GM21529 (cell line): ENCODE results near the gene NFATC2IP.
"Not testable (repeated sequence)": the region's sequence is repeated elsewhere in the genome, so short reads cannot be mapped to it uniquely, and the experiment has no call there.

Experiments
- ATAC-seq: cut with Tn5 transposase; IDR thresholded peaks from one replicate; pipeline ENCODE4 v1.9.1; 2021; ENCODE audit not compliant: unreplicated experiment

The NFATC2IP gene

DNA sequence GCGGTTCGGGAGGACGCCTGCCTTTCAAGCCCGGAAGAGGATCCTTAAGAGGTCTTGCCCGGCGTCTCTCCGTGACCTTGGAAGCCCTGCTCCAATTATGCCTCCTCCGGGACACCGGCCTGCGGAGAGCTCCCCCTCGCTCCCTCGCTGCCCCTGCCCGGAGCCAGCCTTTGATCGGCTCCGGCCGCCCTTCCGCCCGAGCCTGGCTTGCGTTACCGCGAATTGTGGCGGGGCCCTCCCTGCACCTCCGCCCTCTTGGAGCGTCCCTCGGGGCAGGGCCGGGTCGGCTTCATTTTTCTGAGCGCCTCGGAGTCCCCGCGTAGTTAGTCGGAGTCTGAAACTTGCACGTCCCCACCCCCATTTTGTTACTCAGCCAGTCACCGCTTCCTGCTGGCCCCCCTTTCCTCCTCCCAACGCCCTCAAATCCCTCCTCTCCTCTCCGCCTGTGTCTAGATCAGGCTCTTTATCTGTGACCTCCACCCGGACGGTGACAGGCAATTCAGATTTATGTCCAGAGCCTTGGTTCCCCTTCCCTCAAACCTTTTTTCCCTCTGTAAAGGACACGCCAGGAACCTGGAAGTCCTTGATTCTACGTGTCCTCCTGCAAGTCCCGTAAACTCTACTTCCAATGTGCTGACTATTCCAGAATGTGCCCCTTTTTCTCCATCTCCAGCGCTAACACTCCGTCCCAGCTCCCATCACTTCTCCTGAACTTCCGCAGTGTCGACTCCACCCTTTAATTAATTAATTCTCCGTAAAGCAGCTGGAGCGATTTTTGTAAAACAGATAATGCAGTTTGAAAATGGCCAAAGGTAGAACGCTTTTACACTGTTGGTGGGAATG lies 25.1 kb upstream of the NFATC2IP start:
- ATAC-seq = peak; percentile 30

DNA sequence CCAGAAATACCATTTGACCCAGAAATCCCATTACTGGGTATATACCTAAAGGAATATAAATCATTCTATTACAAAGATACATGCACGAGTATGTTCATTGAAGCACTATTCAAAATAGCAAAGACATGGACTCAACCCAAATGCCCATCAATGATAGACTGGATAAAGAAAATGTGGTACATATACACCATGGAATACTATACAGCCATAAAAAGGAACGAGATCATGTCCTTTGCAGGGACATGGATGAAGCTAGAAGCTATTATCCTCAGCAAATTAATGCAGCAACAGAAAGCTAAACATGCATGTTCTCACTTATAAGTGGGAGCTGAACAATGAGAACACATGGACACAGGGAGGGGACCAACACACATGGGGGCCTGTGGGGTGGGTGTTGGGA lies 24.5 kb upstream of the NFATC2IP start:
- ATAC-seq = not testable (repeated sequence)

DNA sequence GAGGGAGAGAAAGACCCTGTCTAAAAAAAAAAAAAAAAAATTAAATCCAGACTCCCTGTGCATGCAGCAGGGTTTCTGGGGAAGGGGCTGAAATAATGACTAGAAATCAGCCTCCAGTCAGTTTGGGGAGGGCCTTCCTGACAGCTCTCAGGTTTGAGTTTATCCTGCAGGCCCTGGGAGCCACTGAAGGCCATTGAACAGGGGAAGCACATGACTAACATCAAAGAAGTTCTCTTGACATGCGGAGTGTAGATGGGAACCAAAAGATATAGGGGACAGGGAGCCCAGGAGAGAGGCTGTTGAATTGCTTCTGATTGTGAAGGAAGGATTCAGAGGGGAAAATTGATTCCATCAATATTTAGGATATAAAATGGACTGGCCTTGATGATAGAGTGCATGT lies 22.9 kb upstream of the NFATC2IP start:
- ATAC-seq = no peak

DNA sequence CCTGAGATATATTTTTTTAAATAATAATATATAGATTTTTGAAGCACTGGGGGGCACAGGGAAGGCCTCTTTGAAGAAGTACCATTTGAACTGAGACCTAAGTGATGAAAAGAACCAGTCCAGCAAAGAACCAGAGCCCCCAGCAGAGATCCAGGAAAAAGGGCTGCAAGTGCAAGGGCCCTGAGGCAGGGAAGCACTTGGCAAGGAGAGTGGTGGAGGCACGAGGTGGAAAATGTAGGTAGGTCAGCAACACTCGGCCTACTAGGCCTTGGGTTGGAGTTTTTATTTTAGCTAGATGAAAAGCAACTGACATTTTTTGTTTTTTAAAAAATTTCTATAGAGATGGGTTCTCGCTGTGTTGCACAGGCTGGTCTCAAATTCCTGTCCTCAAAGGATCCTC lies 20.5 kb upstream of the NFATC2IP start:
- ATAC-seq = no peak

DNA sequence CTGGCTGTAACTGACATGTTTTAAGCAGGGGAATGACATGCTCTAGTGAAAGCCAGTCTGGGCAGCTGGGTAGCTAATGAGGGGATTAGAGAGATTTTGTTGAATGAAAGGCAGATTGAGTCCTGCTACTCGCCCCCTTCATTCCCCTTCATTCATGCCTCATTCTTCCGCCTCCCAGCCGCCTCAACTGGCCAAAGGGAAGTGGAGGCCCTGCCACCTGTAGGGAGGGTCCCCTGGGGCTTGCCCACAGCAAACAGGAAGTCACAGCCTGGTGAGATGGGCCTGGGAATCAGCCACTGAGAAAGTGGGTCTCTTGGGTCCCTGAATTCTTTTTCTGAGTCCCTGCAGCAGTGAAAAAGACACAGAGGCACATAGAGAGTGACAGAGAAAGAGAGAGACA lies 20.1 kb upstream of the NFATC2IP start:
- no peak for ATAC-seq

DNA sequence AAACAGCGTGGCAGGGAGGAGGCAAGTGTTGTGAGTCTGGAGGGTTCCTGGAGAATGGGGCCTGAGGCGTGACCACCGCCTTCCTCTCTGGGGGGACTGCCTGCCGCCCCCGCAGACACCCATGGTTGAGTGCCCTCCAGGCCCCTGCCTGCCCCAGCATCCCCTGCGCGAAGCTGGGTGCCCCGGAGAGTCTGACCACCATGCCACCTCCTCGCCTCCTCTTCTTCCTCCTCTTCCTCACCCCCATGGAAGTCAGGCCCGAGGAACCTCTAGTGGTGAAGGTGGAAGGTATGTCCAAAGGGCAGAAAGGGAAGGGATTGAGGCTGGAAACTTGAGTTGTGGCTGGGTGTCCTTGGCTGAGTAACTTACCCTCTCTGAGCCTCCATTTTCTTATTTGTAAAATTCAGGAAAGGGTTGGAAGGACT lies 18.9 kb upstream of the NFATC2IP start, which contains the start of gene CD19:
Gene CD19, plus strand, starts transcription at position 171 of the 425 bp plus-strand sequence. Its CDS starts 30 bp downstream, at position 201.
- ATAC-seq = no peak

DNA sequence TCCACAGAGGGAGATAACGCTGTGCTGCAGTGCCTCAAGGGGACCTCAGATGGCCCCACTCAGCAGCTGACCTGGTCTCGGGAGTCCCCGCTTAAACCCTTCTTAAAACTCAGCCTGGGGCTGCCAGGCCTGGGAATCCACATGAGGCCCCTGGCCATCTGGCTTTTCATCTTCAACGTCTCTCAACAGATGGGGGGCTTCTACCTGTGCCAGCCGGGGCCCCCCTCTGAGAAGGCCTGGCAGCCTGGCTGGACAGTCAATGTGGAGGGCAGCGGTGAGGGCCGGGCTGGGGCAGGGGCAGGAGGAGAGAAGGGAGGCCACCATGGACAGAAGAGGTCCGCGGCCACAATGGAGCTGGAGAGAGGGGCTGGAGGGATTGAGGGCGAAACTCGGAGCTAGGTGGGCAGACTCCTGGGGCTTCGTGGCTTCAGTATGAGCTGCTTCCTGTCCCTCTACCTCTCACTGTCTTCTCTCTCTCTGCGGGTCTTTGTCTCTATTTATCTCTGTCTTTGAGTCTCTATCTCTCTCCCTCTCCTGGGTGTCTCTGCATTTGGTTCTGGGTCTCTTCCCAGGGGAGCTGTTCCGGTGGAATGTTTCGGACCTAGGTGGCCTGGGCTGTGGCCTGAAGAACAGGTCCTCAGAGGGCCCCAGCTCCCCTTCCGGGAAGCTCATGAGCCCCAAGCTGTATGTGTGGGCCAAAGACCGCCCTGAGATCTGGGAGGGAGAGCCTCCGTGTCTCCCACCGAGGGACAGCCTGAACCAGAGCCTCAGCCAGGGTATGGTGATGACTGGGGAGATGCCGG lies 18.2 kb upstream of the NFATC2IP start:
- ATAC-seq = no peak

DNA sequence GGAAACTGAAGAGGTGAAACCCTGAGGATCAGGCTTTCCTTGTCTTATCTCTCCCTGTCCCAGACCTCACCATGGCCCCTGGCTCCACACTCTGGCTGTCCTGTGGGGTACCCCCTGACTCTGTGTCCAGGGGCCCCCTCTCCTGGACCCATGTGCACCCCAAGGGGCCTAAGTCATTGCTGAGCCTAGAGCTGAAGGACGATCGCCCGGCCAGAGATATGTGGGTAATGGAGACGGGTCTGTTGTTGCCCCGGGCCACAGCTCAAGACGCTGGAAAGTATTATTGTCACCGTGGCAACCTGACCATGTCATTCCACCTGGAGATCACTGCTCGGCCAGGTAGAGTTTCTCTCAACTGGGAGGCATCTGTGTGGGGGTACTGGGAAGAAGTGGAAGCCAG lies 17.6 kb upstream of the NFATC2IP start:
- no peak for ATAC-seq

DNA sequence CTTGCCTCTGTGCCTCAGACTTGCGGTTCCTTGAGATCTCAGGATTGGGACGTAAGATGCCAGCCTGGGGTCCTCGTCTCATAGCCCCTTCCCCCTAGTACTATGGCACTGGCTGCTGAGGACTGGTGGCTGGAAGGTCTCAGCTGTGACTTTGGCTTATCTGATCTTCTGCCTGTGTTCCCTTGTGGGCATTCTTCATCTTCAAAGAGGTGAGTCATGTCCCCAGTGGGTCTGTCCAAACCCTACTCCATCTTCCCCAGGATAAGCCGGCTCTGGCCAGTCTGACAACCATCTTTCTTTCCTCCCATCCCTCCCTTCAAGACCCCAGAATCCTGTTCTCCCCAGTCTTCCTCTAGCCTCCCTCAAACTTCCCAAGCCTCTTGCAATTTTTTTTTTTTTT lies 15.4 kb upstream of the NFATC2IP start:
- no peak for ATAC-seq

DNA sequence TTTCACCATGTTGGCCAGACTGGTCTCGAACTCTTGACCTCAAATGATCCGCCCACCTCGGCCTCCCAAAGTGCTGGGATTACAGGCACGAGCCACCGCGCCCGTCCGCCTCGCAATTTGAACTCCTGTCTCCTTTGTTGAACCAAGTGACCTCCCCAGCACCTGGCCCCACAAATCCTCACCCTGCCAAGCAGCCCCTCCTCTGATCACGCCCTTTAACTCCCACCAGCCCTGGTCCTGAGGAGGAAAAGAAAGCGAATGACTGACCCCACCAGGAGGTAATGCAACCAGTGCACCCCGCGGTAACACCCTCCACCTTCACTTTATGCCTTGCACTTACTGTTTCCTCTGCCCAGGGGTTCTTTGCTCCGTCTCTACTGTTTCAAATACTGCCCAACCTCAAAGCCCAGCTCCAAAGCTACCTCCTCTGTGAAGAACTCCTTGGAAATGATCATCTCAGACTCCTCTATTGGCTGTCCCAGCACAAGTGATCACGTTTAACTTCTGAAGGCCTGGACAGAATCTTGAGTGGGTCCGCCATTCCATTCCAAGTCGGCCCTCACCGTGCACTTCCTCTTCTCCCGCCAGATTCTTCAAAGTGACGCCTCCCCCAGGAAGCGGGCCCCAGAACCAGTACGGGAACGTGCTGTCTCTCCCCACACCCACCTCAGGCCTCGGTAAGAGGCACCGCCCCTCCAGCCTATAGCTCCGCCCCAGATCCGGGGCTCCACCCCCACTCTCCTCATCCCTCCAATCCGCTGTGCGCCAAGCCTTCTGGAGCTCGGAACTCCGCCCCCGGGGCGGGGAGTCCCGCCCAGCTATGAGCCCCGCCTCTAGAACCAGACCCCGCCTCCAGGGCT lies 14.6 kb upstream of the NFATC2IP start:
- peak; percentile 69 for ATAC-seq

DNA sequence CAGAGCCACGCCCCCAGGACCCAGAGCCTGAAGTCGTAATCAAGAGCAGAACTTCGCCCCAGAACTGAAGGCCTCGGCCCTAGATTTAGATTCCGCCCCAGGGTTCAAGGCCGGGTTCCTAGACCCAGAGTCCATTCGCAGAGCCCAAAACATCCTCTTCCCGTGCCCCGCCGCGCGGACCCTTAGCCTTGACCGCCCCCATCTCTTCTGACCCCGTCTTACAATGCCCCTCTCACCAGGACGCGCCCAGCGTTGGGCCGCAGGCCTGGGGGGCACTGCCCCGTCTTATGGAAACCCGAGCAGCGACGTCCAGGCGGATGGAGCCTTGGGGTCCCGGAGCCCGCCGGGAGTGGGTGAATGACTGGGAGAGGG lies 14.0 kb upstream of the NFATC2IP start:
- ATAC-seq = no peak

DNA sequence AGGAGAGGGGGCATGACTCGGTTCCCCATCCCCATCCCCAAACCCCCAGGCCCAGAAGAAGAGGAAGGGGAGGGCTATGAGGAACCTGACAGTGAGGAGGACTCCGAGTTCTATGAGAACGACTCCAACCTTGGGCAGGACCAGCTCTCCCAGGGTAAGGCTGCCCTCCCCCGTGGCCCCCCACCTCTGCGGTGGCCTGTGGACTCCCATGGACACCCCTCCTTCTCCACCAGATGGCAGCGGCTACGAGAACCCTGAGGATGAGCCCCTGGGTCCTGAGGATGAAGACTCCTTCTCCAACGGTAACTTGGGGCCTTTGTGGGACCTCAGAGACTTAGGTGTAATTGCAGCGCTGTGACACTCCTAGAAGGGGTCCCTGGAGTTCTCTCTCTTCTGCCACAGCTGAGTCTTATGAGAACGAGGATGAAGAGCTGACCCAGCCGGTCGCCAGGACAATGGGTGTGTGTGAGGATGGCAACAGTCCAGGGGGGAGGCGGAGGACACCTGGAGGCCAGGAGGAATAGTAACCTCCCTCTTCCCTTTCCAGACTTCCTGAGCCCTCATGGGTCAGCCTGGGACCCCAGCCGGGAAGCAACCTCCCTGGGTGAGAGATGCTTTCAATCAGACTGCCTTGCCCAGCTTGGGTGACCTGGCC lies 13.4 kb upstream of the NFATC2IP start:
- no peak for ATAC-seq

DNA sequence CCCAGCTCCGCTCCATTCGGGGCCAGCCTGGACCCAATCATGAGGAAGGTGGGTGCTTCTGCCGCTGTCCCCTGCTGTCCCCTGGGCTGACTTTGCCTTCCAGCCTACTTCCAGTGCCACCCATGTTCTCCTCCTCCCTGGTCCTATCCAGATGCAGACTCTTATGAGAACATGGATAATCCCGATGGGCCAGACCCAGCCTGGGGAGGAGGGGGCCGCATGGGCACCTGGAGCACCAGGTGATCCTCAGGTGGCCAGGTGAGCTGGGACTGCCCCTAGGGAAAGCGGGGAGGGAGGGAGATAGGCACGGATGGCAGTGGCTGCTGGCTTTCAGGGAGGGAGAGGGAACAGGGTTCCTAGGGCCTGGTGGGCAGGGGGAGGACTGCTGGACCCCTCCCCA lies 12.0 kb upstream of the NFATC2IP start:
- no peak for ATAC-seq

DNA sequence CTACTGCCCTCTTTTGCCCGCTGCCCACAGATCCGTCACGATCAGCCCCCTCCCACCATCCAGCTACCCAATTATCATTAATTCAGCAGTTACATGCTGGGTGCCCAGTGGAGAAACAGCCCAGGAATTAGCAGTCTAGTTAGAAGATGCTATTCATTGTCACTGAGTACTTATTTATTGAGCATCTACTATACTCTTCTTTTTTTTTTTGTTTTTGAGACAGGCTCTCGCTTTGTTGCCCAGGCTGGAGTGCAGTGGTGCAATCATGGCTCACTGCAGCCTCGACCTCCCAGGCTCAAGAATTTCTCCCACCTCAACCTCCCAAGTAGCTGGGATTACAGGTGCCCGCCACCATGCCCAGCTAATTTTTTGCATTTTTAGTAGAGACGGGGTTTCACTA lies 10.9 kb upstream of the NFATC2IP start:
- ATAC-seq = not testable (repeated sequence)

DNA sequence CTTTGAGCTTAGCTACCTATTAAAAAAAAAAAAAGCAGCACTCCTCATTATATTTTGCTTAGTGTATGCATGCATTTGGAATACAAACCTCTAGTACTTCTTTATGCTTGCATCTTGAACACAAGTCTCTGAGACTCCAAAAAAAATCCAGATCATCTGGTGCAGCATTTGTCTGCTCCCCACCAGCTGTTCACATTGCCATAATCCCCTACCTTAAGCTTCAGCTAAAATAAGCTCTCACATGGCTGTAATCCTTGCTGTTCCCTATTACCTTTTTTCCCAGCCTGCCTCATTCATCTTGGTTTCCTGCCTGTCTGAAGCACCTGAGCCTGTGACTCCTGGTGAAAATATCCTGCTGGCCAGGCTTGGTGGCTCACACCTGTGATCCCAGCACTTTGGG lies 7.5 kb upstream of the NFATC2IP start:
- no peak for ATAC-seq

DNA sequence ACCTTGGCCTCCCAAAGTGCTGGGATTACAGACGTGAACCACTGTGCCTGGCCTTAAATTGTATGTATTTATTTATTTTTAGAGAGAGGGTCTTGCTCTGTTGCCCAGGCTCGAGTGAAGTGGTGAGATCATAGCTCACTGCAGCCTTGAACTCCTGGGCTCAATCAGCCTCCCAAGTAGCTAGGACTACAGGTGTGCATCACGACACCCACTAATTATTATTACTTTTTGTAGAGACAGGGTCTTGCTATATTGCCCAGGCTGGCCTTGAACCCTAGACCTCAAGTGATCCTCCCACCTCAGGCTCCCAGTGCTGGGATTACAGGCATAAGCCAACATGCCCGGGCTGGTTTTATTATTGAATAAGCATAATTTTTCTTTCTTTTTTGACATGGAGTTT lies 4.1 kb upstream of the NFATC2IP start:
- no peak for ATAC-seq

DNA sequence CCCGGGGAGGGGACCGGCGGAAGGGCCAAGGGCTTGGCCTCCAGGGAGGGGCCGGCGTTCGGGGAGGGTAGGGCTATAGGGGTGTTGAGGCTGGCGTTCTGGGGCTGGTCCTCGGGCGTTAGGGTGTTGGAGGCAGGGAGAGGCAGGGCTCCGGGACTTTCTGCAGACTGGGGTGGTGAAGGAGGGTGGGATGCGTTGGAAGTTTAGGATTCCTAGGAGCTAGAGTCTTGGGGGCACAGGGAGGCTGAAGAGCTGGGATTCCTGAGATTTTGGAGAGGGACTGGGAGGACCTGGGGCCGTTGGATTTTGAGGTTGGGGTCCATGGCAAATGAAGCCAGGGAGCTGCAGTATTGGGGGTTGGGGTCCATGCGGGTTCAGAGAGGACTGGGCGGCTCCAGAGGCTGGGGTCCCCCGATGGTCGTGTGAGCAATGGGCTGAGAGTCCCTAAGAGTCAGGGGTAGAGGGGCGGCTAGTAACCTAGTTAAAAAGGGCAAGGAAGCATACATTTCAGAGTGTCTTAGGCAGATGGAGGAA lies 740 bp downstream of the NFATC2IP start:
- peak; percentile 21 for ATAC-seq

DNA sequence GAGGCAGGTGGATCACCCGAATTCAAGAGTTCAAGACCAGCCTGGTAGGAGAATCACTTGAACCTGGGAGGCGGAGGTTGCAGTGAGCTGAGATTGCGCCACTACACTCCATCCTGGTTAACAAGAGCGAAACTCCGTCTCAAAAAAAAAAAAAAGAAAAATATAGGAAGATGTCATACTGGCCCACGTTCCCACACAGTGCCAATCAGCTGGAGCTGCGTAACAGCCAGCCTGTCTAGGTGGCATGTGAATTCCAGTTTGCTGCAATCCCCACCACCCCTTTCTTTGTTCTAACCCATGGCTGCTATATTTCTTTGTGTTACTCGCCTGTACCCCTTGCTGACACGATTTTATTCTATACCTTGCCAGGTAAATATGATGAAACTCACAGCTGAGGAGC lies 7.5 kb downstream of the NFATC2IP start:
- ATAC-seq = no peak

DNA sequence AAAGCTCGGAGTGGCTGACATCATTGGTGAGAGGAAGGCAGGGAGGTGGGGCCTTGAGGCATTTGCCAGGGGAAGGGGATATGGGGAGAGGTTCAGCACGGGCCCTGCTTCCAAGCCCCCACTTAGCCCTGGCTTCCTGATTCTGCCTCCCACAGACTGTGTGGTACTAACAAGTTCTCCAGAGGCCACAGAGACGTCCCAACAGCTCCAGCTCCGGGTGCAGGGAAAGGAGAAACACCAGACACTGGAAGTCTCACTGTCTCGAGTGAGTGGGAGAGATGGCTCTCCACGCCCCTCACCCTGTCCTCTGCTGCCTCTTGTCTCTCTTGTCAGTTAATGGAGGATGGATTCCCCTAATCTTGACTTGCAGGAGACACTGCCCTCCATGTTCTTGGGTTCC lies 8.1 kb downstream of the NFATC2IP start:
- no peak for ATAC-seq

DNA sequence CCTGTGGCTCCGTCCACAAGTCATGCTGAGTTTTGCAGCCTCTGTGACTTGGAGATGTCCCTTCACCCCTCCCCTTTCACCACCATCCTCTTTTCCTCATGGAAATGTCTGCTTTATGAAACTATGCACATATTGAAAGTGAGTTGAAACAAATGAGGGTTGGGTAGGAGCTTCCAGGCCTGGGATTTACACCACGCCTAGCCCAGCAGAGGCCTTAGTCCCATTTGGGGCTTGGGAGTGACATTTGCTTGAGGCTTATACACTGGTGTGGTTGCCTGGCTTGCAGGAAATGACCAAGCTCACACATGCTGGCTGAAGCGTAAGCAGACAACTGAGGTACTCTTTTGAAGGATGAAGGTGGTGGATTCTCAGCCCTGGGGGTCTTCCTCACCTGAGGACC lies 13.3 kb downstream of the NFATC2IP start:
- no peak for ATAC-seq
